Left ventricle myocardium inferior (tissue), 1 donor: ENCODE measurements around the gene IFT20. TPM values are rescaled to one million over a fixed set of nuclear protein-coding genes. Genes with fewer than 3 reads are reported as not detected.

Experiments
- DNase-seq: peaks from one replicate; pipeline ENCODE4 v3.0.0-alpha.2; 2020
- H3K27ac ChIP-seq: fragments of 200-600 bp; replicated peaks from 2 replicates; pipeline ENCODE4 v1.8.0; 2021
- H3K27me3 ChIP-seq: fragments of 200-600 bp; 2 replicates; pipeline ENCODE4 v1.8.0; 2021; ENCODE audit warnings: low read depth
- H3K36me3 ChIP-seq: fragments of 200-600 bp; 2 replicates; pipeline ENCODE4 v1.8.0; 2021
- H3K4me1 ChIP-seq: fragments of 200-600 bp; 2 replicates; pipeline ENCODE4 v1.8.0; 2021
- H3K4me3 ChIP-seq: fragments of 200-600 bp; 2 replicates; pipeline ENCODE4 v1.8.0; 2021; ENCODE audit warnings: mild to moderate bottlenecking, moderate library complexity
- H3K9me3 ChIP-seq: fragments of 200-600 bp; replicated peaks from 2 replicates; pipeline ENCODE4 v1.8.0; 2021
- CTCF ChIP-seq: fragments of 200-600 bp; IDR thresholded peaks from 2 replicates; pipeline ENCODE4 v1.8.0; 2021; ENCODE audit warnings: antibody characterized with exemption, mild to moderate bottlenecking, borderline replicate concordance
- intact Hi-C: fragments of 100-400 bp; cut with micrococcal nuclease; formaldehyde crosslinking; loops from one replicate; pipeline ENCODE4 v1.11.0; 2022
- total RNA-seq: library from RNA; stranded (reverse); fragmentation: NEBNext Ultra II Directional; extraction: Animal tissue kit (Norgen Biotek cat#: 25700); gene quantifications from one replicate; pipeline ENCODE4 v1.2.1, GENCODE V29; 2021
- donor health status: DM: no; HTN: yes; CAD: no; lungs with severe emphysema.

The IFT20 gene
- total RNA-seq, 1 donor from 2014 or later: 14.3 TPM

- Histone ChIP-seq H3K27me3 (no peaks in the 10 kb centered on the region), H3K27ac (no peak overlapping the region), H3K4me1 (no peaks in the 10 kb centered on the region), H3K36me3 (peaks cover 33% of the 10 kb centered on the region), H3K9me3 (no peaks in the 10 kb centered on the region), H3K4me3 (no peak overlapping the region)
- intact Hi-C loops: no loop called here
- TF ChIP-seq CTCF: no peak
- no peak for DNase-seq
These were observed 9.2 kb downstream of the IFT20 start for GRCh38 chr17:28326114-28326513.

- no peaks in the 10 kb centered on the region for H3K9me3 ChIP-seq
- no peak for TF ChIP-seq CTCF
- no peak for DNase-seq
- no peaks in the 10 kb centered on the region for H3K27me3 ChIP-seq
- no peaks in the 10 kb centered on the region for H3K4me1 ChIP-seq
- H3K4me3 ChIP-seq: no peak overlapping the region
- H3K27ac ChIP-seq: no peak overlapping the region
- intact Hi-C loops: no loop called here
- H3K36me3 ChIP-seq: peaks cover 24% of the 10 kb centered on the region
These were observed 10.1 kb downstream of the IFT20 start for GRCh38 chr17:28325211-28325610.

GRCh38 chr17:28324781-28325180 lies 10.5 kb downstream of the IFT20 start:
- Histone ChIP-seq H3K36me3 (peaks cover 20% of the 10 kb centered on the region), H3K27me3 (no peaks in the 10 kb centered on the region), H3K27ac (no peak overlapping the region), H3K9me3 (no peaks in the 10 kb centered on the region), H3K4me1 (peaks cover 3% of the 10 kb centered on the region), H3K4me3 (no peak overlapping the region)
- no peak for TF ChIP-seq CTCF
- intact Hi-C loops: no loop called here
- no peak for DNase-seq

GRCh38 chr17:28324267-28324745 lies 11.0 kb downstream of the IFT20 start:
- intact Hi-C loops: no loop called here
- TF ChIP-seq CTCF: no peak
- DNase-seq: no peak

GRCh38 chr17:28320215-28321061 lies 14.8 kb downstream of the IFT20 start:
- Histone ChIP-seq H3K4me3 (no peak overlapping the region), H3K9me3 (no peaks in the 10 kb centered on the region), H3K4me1 (peaks cover 21% of the 10 kb centered on the region), H3K27ac (no peak overlapping the region), H3K36me3 (no peaks in the 10 kb centered on the region), H3K27me3 (peaks cover 3% of the 10 kb centered on the region)
- no peak for DNase-seq
- intact Hi-C loops: no loop called here
- TF ChIP-seq CTCF: no peak

More at GRCh38 chr17:28324267-28324745, 11.0 kb downstream of the IFT20 start:
- peaks cover 8% of the 10 kb centered on the region for H3K4me1 ChIP-seq
- H3K4me3 ChIP-seq: no peak overlapping the region
- H3K36me3 ChIP-seq: peaks cover 16% of the 10 kb centered on the region
- H3K27me3 ChIP-seq: no peaks in the 10 kb centered on the region
- no peak overlapping the region for H3K27ac ChIP-seq
- H3K9me3 ChIP-seq: no peaks in the 10 kb centered on the region
